ENCODE results near the gene YBX1.

DNA sequence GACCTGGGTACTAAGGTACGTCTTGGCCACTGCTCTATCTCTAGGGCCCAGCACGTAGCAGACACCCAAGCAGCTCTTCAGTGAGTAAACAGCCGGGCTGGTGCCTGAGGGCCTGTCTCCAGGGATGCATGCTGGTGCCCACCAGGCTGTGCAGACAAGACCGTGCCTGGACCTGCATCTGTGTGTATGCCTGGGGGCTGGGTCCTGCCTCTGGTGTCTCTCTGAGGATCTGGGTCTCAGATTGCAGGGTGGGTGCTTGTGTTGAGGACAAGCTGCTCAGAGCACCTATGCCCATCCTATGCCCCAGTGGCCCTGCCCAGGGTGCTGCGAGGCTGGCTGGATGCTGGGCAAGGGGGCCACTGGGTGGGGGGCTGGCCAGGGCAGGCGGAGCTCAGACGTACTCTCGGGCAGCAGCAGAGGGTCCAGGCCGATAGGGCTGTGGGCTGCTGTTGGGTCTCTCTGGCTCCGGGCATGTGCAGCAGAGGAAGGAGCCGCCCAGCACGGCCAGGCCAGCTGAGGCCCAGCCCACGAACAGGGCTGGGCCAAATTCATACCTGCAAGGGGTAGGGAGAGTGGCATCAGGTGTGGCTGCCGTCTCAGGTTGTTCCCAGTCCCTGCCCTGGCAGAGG lies 53.4 kb downstream of the YBX1 start:
- TF ChIP-seq EZH2 (IDR thresholded peaks at IDR 0.05; ENCODE audit: borderline replicate concordance) (no peak), EZH2phosphoT487 (IDR thresholded peaks at IDR 0.05; ENCODE audit: low read depth, severe bottlenecking, unreplicated experiment) (no peak)
- TF ChIP-seq, protein P1, sequence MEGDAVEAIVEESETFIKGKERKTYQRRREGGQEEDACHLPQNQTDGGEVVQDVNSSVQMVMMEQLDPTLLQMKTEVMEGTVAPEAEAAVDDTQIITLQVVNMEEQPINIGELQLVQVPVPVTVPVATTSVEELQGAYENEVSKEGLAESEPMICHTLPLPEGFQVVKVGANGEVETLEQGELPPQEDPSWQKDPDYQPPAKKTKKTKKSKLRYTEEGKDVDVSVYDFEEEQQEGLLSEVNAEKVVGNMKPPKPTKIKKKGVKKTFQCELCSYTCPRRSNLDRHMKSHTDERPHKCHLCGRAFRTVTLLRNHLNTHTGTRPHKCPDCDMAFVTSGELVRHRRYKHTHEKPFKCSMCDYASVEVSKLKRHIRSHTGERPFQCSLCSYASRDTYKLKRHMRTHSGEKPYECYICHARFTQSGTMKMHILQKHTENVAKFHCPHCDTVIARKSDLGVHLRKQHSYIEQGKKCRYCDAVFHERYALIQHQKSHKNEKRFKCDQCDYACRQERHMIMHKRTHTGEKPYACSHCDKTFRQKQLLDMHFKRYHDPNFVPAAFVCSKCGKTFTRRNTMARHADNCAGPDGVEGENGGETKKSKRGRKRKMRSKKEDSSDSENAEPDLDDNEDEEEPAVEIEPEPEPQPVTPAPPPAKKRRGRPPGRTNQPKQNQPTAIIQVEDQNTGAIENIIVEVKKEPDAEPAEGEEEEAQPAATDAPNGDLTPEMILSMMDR (IDR thresholded peaks at IDR 0.05; ENCODE audit: poor library complexity): no peak

Data from hepatocyte (in vitro differentiated cells).